ENCODE data around the gene STT3B. TPM values are rescaled to one million over a fixed set of nuclear protein-coding genes. Genes with fewer than 3 reads are reported as not detected.

STT3B gene
- total RNA-seq, 2 donors from 2014 or later, result 44.5 to 65.1 TPM

DNA sequence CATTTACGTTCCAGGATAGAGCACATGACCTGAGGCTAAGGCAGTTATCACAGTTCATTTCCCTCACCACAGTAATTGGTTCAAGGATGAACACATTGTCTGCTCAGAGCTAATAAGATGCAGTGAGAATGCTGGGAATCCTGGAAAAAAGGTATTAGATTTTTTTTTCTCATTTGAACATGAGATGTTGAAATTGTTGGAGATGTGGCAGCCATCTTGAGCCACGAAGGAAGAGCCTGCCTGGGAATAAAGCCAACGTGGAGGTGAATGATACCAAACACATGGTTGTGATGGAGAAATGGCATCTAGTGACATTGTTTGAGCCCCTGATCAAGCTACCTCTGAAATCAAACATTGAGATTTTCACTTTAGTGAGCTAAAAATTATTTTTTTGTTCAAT is 16.0 kb upstream of the STT3B start:
- Histone ChIP-seq H3K4me3 (no peak overlapping the region), H3K27me3 (no peaks in the 10 kb centered on the region), H3K36me3 (replicated peaks in 1 of 2; ENCODE audit: insufficient read depth in 1 of 2, low read depth in 2 of 2) (no peaks in the 10 kb centered on the region), H3K27ac (no peak overlapping the region), H3K9me3 (no peaks in the 10 kb centered on the region), H3K4me1 (no peaks in the 10 kb centered on the region)
- intact Hi-C loops (cut with DNase I), result no loop called here
- TF ChIP-seq, protein P1, sequence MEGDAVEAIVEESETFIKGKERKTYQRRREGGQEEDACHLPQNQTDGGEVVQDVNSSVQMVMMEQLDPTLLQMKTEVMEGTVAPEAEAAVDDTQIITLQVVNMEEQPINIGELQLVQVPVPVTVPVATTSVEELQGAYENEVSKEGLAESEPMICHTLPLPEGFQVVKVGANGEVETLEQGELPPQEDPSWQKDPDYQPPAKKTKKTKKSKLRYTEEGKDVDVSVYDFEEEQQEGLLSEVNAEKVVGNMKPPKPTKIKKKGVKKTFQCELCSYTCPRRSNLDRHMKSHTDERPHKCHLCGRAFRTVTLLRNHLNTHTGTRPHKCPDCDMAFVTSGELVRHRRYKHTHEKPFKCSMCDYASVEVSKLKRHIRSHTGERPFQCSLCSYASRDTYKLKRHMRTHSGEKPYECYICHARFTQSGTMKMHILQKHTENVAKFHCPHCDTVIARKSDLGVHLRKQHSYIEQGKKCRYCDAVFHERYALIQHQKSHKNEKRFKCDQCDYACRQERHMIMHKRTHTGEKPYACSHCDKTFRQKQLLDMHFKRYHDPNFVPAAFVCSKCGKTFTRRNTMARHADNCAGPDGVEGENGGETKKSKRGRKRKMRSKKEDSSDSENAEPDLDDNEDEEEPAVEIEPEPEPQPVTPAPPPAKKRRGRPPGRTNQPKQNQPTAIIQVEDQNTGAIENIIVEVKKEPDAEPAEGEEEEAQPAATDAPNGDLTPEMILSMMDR (IDR thresholded peaks at IDR 0.05), result no peak
- TF ChIP-seq POLR2A (IDR thresholded peaks at IDR 0.05), result no peak
- ATAC-seq (no peak), DNase-seq (no peak)
- WGBS, 2 donors, result 72 to 74% methylated on average over 3 of the region's 3 CpGs

DNA sequence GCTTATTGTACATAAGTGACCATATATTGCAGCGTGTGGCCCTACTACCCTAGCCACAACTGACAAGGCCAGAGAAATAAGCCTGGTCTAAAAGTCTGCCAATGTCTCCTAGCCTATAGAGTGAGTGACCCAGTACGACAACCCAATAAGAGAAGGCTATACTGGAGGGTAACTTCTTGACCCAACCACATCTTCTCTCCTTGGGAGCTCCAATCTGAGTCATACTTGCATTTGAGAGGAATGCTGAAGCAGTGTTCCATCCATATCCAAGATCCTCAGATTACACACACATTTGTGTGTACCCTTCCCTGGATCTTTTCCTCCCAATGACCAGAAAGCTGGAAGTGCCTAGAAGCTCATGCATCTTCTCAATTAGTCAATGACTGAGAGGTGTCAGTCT is 11.3 kb upstream of the STT3B start:
- WGBS, 2 donors, result 85 to 96% methylated on average over 2 of the region's 2 CpGs
- intact Hi-C loops (cut with DNase I), result no loop called here
- TF ChIP-seq, protein P1 (IDR thresholded peaks at IDR 0.05), result no peak
- TF ChIP-seq POLR2A (IDR thresholded peaks at IDR 0.05), result no peak

DNA sequence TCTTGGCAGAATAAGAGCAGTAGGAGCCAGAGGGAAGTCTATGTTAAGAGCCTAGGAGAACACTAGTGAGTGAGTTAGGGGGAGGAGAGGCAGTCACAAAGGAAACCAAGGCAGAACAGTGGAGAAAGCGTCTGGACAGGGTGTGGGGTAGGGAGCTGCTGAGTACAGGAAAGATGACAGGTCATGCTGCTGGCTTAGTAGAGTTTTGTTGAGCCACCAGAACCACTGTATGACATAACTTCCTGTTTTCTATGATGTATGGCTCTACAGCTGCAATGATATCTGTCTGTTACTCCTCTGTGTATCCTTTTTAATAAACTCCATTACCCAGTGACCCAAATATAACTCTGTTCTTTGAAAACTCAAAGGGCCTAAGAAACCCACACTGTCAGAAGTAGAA is 10.6 kb upstream of the STT3B start:
- Histone ChIP-seq H3K4me1 (no peaks in the 10 kb centered on the region), H3K27me3 (no peaks in the 10 kb centered on the region), H3K27ac (no peak overlapping the region), H3K9me3 (no peaks in the 10 kb centered on the region), H3K4me3 (no peak overlapping the region), H3K36me3 (replicated peaks in 1 of 2; ENCODE audit: insufficient read depth in 1 of 2, low read depth in 2 of 2) (no peaks in the 10 kb centered on the region)
- DNase-seq, result peak in 1 of 4 donors; percentile 7
- ATAC-seq, result no peak
- WGBS, 2 donors, result 54 to 61% methylated on average over 1 of the region's 1 CpG
- intact Hi-C loops (cut with DNase I), result no loop called here
- TF ChIP-seq, protein P1 (IDR thresholded peaks at IDR 0.05), result no peak
- TF ChIP-seq POLR2A (IDR thresholded peaks at IDR 0.05), result no peak

More for the DNA sequence above, 11.3 kb upstream of the STT3B start:
- ATAC-seq (no peak), DNase-seq (no peak)
- Histone ChIP-seq H3K36me3 (replicated peaks in 1 of 2; ENCODE audit: insufficient read depth in 1 of 2, low read depth in 2 of 2) (no peaks in the 10 kb centered on the region), H3K27me3 (no peaks in the 10 kb centered on the region), H3K27ac (no peak overlapping the region), H3K4me3 (no peak overlapping the region), H3K4me1 (no peaks in the 10 kb centered on the region), H3K9me3 (no peaks in the 10 kb centered on the region)

DNA sequence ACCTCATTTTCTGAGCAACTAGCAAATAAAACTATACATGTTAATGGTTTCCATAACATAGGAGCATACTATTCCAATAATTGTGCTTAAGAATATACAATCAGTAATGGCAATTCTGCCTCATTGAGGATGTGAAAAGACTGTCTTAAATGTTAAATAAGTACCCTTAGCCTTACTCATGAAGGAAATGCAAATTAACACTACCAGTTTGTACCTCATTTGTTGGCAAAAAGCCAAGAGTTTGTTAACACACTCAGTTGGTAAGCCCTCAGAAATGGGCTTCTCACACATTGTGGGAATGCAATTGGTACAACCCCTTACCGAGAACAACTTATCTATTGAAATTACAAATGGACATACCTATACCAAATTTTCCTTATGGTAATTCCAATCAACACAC is 9.2 kb upstream of the STT3B start:
- Histone ChIP-seq H3K4me1 (no peaks in the 10 kb centered on the region), H3K9me3 (no peaks in the 10 kb centered on the region), H3K4me3 (no peak overlapping the region), H3K36me3 (replicated peaks in 1 of 2; ENCODE audit: insufficient read depth in 1 of 2, low read depth in 2 of 2) (no peaks in the 10 kb centered on the region), H3K27ac (no peak overlapping the region), H3K27me3 (no peaks in the 10 kb centered on the region)
- TF ChIP-seq POLR2A (IDR thresholded peaks at IDR 0.05), result no peak
- TF ChIP-seq, protein P1 (IDR thresholded peaks at IDR 0.05), result no peak
- WGBS, 2 donors, result 83 to 95% methylated on average over 1 of the region's 1 CpG
- intact Hi-C loops (cut with DNase I), result no loop called here
- no peak for ATAC-seq
- DNase-seq, result no peak

DNA sequence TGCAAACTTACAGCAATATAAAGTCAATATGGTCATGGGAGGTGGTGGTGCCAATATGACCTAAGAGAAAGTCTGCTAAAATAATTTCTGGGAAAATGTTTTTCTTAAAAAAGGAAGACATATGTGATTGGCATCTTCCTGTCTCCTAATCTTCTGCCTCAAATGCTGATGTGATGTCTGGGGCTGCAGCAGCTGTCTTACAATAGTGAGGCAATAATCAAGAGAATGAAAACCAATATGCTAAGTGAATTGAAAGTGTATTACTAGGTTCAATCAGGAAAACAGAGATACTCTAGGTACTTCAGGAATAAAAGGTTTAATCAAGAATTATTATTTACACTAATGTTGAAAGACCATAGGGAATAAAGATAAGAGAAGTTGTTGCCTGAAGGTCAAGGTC is 7.2 kb upstream of the STT3B start:
- TF ChIP-seq POLR2A (IDR thresholded peaks at IDR 0.05), result no peak
- TF ChIP-seq, protein P1 (IDR thresholded peaks at IDR 0.05), result no peak

More for the DNA sequence above, 7.2 kb upstream of the STT3B start:
- no peak for ATAC-seq
- Histone ChIP-seq H3K27ac (no peak overlapping the region), H3K4me3 (no peak overlapping the region), H3K27me3 (no peaks in the 10 kb centered on the region), H3K9me3 (no peaks in the 10 kb centered on the region), H3K36me3 (replicated peaks in 1 of 2; ENCODE audit: insufficient read depth in 1 of 2, low read depth in 2 of 2) (no peaks in the 10 kb centered on the region), H3K4me1 (peaks cover 6% of the 10 kb centered on the region)
- no peak for DNase-seq
- intact Hi-C loops (cut with DNase I), result no loop called here

Data from body of pancreas (tissue), 4 donors.